ENCODE results near the gene EPN2. TPM values are rescaled to one million over a fixed set of nuclear protein-coding genes. Genes with fewer than 3 reads are reported as not detected.
A peak's percentile ranks its signal among the peaks of the same experiment; 100 is the strongest.

Gene EPN2
- polyA plus RNA-seq, 1 donor (not counting 4 experiments of a cell fraction or from before 2014, with no cell fraction given), result 30.2 TPM

DNA sequence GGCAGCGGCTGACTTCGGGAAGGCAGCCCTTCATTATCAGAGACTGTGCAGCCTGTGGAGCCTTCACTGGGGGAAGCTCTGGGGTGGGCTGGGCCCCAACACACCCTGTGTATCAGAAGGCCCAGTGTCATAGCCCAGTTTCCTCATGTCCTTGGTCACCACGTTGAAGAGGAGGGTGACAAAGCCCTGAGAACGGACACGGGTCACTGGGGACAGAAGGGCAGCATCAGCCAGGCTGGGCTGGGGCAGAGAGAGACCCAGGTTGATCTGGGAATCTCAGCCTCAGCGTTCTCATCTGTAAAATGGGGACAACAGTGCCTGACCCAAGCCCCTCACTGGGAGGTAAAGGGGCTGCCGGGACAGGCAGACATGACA, 106.1 kb downstream of the EPN2 start:
- Histone ChIP-seq H3K4me1 (ENCODE audit: control insufficient read depth, extremely low read depth, insufficient read depth, low read length) (peaks cover 26% of the 10 kb centered on the region), H3K27ac (ENCODE audit: control insufficient read depth, insufficient read depth, low read length) (no peak overlapping the region), H3K4me3 (ENCODE audit: control insufficient read depth in 2 of 3, extremely low read depth in 1 of 3, insufficient read depth in 2 of 3, low read depth in 1 of 3, low read length in 3 of 3) (no peak overlapping the region), H3K9ac (ENCODE audit: control insufficient read depth, extremely low read depth, insufficient read depth, low read length) (no peak overlapping the region), H3K79me2 (ENCODE audit: control insufficient read depth, insufficient read depth, low read length) (no peaks in the 10 kb centered on the region), H3K36me3 (ENCODE audit: control insufficient read depth in 2 of 2, extremely low read depth in 1 of 2, insufficient read depth in 2 of 2, low read length in 2 of 2) (no peaks in the 10 kb centered on the region), H3K9me3 (ENCODE audit: control insufficient read depth, low read depth, low read length) (no peaks in the 10 kb centered on the region), H3K4me2 (ENCODE audit: control insufficient read depth, extremely low read depth, insufficient read depth, low read depth, low read length) (no peak overlapping the region), H4K20me1 (ENCODE audit: control insufficient read depth, extremely low read depth, insufficient read depth, low read length) (no peaks in the 10 kb centered on the region), H3K27me3 (ENCODE audit: control insufficient read depth, extremely low read depth, insufficient read depth, low read length) (no peaks in the 10 kb centered on the region), H3K9me1 (ENCODE audit: control insufficient read depth, extremely low read depth, insufficient read depth, low read length) (no peaks in the 10 kb centered on the region), H2AFZ (ENCODE audit: control insufficient read depth, low read length) (no peak overlapping the region)
- FAIRE-seq, result no peak
- dilution Hi-C loops (cut with MboI; ENCODE audit: extremely low pct_ligation_motif_present, low sequenced_read_pairs), result no loop called here
- TF ChIP-seq, protein P1, sequence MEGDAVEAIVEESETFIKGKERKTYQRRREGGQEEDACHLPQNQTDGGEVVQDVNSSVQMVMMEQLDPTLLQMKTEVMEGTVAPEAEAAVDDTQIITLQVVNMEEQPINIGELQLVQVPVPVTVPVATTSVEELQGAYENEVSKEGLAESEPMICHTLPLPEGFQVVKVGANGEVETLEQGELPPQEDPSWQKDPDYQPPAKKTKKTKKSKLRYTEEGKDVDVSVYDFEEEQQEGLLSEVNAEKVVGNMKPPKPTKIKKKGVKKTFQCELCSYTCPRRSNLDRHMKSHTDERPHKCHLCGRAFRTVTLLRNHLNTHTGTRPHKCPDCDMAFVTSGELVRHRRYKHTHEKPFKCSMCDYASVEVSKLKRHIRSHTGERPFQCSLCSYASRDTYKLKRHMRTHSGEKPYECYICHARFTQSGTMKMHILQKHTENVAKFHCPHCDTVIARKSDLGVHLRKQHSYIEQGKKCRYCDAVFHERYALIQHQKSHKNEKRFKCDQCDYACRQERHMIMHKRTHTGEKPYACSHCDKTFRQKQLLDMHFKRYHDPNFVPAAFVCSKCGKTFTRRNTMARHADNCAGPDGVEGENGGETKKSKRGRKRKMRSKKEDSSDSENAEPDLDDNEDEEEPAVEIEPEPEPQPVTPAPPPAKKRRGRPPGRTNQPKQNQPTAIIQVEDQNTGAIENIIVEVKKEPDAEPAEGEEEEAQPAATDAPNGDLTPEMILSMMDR (optimal IDR thresholded peaks at IDR 0.05 in 1 of 3, IDR thresholded peaks at IDR 0.05 in 1 of 3, conservative IDR thresholded peaks at IDR 0.05 in 1 of 3; ENCODE audit: extremely low read depth in 1 of 3, insufficient read depth in 2 of 3, low read length in 3 of 3), result no peak
- no peak for TF ChIP-seq EZH2 (IDR thresholded peaks at IDR 0.05; ENCODE audit: low read length)
- DNase-seq (ENCODE audit: low read depth, low spot score), result no peak

DNA sequence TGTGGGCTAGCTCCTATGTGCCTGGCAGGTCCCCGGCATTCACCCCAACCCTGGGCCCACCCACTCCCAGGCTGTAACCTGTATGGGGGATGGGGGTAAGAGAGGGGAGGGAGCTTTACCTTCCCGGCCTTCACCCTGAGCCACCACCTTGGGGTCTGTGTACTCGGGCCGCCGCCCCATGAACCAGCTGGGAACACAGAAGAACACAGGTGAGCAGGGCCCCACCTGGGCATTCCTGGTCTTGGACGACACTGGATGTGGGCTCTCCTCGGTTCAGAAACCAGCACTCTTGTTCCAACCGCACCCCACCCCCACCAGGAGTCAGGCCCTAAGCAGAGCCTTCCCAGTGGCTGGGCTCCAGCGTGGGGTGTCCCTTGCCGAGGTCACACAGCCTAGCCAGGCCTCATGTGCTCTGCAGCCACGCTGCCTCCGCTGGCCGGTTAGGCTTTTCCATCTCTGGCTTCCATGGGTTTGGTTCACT, 106.5 kb downstream of the EPN2 start:
- Histone ChIP-seq H3K4me3 (ENCODE audit: control insufficient read depth in 2 of 3, extremely low read depth in 1 of 3, insufficient read depth in 2 of 3, low read depth in 1 of 3, low read length in 3 of 3) (no peak overlapping the region), H3K27ac (ENCODE audit: control insufficient read depth, insufficient read depth, low read length) (no peak overlapping the region), H3K4me2 (ENCODE audit: control insufficient read depth, extremely low read depth, insufficient read depth, low read depth, low read length) (no peak overlapping the region), H3K9me1 (ENCODE audit: control insufficient read depth, extremely low read depth, insufficient read depth, low read length) (no peaks in the 10 kb centered on the region), H3K36me3 (ENCODE audit: control insufficient read depth in 2 of 2, extremely low read depth in 1 of 2, insufficient read depth in 2 of 2, low read length in 2 of 2) (no peaks in the 10 kb centered on the region), H3K9ac (ENCODE audit: control insufficient read depth, extremely low read depth, insufficient read depth, low read length) (no peak overlapping the region), H3K9me3 (ENCODE audit: control insufficient read depth, low read depth, low read length) (no peaks in the 10 kb centered on the region), H4K20me1 (ENCODE audit: control insufficient read depth, extremely low read depth, insufficient read depth, low read length) (no peaks in the 10 kb centered on the region), H3K27me3 (ENCODE audit: control insufficient read depth, extremely low read depth, insufficient read depth, low read length) (no peaks in the 10 kb centered on the region), H3K4me1 (ENCODE audit: control insufficient read depth, extremely low read depth, insufficient read depth, low read length) (peaks cover 26% of the 10 kb centered on the region), H2AFZ (ENCODE audit: control insufficient read depth, low read length) (no peak overlapping the region), H3K79me2 (ENCODE audit: control insufficient read depth, insufficient read depth, low read length) (no peaks in the 10 kb centered on the region)
- DNase-seq (ENCODE audit: low read depth, low spot score) (no peak), FAIRE-seq (no peak)
- dilution Hi-C loops (cut with MboI; ENCODE audit: extremely low pct_ligation_motif_present, low sequenced_read_pairs), result no loop called here
- TF ChIP-seq EZH2 (IDR thresholded peaks at IDR 0.05; ENCODE audit: low read length), result no peak
- TF ChIP-seq, protein P1 (optimal IDR thresholded peaks at IDR 0.05 in 1 of 3, IDR thresholded peaks at IDR 0.05 in 1 of 3, conservative IDR thresholded peaks at IDR 0.05 in 1 of 3; ENCODE audit: extremely low read depth in 1 of 3, insufficient read depth in 2 of 3, low read length in 3 of 3), result peak in 1 of 3 experiments; percentile 6

All from keratinocyte (primary cell).